GM12872 (cell line): ENCODE measurements around the gene KBTBD3.

Experiments
- TF ChIP-seq, protein P1 (sequence below): IDR thresholded peaks from 3 replicates; pipeline ENCODE4 v1.5.1; 2011; ENCODE audit warnings: low read depth, mild to moderate bottlenecking, low read length, moderate library complexity; ENCODE audit not compliant: insufficient read depth

Gene KBTBD3

DNA sequence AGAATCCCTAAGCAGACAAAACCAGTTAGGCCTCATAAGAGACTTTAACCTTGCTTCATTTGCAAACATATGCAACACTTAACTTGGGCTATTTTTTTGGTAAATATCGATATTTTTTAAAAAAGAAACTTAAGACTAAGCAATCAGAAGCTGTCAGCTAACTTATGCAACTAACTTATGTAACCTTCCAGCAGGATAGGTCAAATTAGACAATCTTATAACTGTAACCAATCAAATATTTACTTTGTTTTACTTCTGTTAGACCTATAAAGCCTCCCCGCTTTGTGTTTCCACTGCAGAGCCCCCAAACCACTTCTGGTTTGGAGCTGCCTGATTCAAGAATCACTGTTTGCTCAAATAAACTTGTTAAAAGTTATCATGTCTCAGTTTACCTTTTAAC lies 63.1 kb downstream of the KBTBD3 start:
- TF ChIP-seq, protein P1, sequence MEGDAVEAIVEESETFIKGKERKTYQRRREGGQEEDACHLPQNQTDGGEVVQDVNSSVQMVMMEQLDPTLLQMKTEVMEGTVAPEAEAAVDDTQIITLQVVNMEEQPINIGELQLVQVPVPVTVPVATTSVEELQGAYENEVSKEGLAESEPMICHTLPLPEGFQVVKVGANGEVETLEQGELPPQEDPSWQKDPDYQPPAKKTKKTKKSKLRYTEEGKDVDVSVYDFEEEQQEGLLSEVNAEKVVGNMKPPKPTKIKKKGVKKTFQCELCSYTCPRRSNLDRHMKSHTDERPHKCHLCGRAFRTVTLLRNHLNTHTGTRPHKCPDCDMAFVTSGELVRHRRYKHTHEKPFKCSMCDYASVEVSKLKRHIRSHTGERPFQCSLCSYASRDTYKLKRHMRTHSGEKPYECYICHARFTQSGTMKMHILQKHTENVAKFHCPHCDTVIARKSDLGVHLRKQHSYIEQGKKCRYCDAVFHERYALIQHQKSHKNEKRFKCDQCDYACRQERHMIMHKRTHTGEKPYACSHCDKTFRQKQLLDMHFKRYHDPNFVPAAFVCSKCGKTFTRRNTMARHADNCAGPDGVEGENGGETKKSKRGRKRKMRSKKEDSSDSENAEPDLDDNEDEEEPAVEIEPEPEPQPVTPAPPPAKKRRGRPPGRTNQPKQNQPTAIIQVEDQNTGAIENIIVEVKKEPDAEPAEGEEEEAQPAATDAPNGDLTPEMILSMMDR = no peak

DNA sequence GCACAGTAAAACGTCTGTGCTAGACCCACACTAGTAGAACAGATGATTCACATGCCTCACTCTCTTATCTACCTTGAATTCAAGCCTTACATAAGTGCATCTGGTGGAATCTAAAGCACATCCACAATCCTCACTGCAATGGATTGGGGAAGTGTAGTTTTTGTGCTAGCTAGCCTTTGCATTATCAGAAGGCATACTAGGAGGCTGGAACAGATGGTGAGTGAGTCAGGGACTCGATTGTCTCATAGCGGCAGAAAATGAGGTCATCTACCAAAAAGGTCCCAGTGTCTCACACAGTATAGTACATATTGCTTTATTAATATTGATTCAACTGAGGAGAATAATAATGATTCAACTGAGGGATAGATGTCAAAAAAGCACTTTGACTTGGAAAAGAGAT lies 64.4 kb downstream of the KBTBD3 start:
- TF ChIP-seq, protein P1 = no peak

DNA sequence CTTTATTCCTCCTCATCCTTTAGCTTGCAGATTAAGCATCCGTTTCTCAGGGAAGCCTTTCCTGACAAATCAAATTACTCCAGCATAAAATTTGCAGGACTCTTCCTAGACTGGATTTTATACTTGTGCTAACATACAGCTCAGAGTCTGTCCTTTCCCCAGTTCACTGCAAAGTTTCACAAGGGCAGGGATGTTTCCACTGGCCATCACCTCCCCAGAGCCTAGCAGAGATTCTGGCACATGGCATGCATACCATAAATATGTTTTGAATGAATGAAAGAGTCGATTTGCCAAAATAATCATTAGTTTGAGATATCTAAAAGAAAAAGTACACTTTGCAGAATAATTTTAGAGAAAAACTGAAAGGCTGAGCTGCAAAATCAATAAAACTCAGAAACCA lies 65.7 kb downstream of the KBTBD3 start:
- TF ChIP-seq, protein P1 = no peak

DNA sequence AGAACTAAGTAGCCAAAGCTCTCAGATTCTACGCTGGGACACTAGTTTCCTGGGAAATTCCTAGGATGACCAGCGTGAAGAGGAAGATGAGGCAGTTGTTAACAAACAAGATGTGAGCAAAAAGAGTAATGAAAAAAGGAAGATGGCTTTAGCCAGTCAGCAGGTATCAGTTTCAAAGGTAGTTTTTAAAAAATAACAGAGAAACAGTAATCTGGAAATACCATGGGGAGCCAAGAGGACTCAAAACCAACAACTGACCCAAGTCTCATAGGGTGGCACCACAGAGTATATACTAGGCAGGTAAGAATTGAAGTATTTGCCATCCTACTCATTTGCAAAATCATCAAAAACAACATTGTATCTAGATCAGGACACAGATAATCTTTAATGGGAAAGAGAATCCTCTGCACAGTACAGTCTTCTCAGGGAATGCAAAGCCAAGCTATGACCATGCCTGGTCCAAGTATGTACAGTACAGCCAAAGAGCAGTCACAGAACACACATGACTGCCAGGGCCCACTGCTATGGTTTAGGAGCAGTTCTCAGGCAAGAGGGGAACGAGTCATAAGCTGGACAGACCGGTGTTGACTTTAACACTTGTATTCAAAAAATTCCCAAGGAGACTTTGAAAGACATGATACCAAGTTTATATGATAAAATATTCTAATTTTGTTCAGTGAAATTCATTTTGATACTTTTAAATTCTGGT lies 75.7 kb downstream of the KBTBD3 start:
- TF ChIP-seq, protein P1 = no peak
